H1 (cell line): ENCODE data around the gene LIPA. TPM values are rescaled to one million over a fixed set of nuclear protein-coding genes. Genes with fewer than 3 reads are reported as not detected.

Source experiments
- CTCF ChIA-PET: fragments of 300-600 bp; sonication (Branson Sonifier 250); formaldehyde crosslinking; loops from one replicate; lab custom pipeline; 2021; ENCODE audit not compliant: partially characterized antibody; lab: Charles Lee
- POLR2A ChIA-PET: fragments of 300-600 bp; sonication (Branson Sonifier 250); formaldehyde crosslinking; loops from one replicate; lab custom pipeline; 2021; ENCODE audit warnings: inconsistent platforms; ENCODE audit not compliant: partially characterized antibody; lab: Charles Lee
- DNase-seq, 2 experiments: peaks; one replicate each; pipeline versions ENCODE4 v3.0.0 to v3.0.0-alpha.2; 2010 to 2022; ENCODE audit warnings: low spot score in 2 of 2, low read depth in 1 of 2, mixed read lengths in 1 of 2
- FAIRE-seq: peaks from 2 replicates; lab custom pipeline; 2011; peaks lifted over from hg19 to GRCh38; lab: Jason Lieb, UNC
- H2AFZ ChIP-seq: 2 replicates; pipeline ENCODE4 v1.8.1; 2012; ENCODE audit warnings: low read length, inconsistent platforms
- H2AK5ac ChIP-seq: 2 replicates; pipeline ENCODE4 v1.6.1; 2013; ENCODE audit warnings: low read depth, low read length
- H2BK120ac ChIP-seq: replicated peaks from 2 replicates; pipeline ENCODE3; 2013; ENCODE audit warnings: low read depth, low read length, inconsistent platforms
- H2BK12ac ChIP-seq: 2 replicates; pipeline ENCODE4 v1.6.1; 2013; ENCODE audit warnings: low read depth, low read length
- H2BK15ac ChIP-seq: 2 replicates; pipeline ENCODE4 v1.6.1; 2013; ENCODE audit warnings: low read length
- H2BK20ac ChIP-seq: 2 replicates; pipeline ENCODE4 v1.6.1; 2013; ENCODE audit warnings: low read length
- H2BK5ac ChIP-seq: 2 replicates; pipeline ENCODE4 v1.6.1; 2013; ENCODE audit warnings: low read depth, low read length
- H3K14ac ChIP-seq: 2 replicates; pipeline ENCODE4 v1.6.1; 2013; ENCODE audit warnings: inconsistent platforms; ENCODE audit not compliant: insufficient read length
- H3K18ac ChIP-seq: 2 replicates; pipeline ENCODE4 v1.6.1; 2013; ENCODE audit warnings: low read length; ENCODE audit errors: extremely low read depth
- H3K23ac ChIP-seq: 2 replicates; pipeline ENCODE4 v1.6.1; 2013; ENCODE audit warnings: inconsistent platforms; ENCODE audit not compliant: insufficient read length
- H3K23me2 ChIP-seq: 2 replicates; pipeline ENCODE4 v1.6.1; 2013; ENCODE audit warnings: low read depth, low read length
- H3K27ac ChIP-seq: 2 replicates; pipeline ENCODE4 v1.6.1; 2011; ENCODE audit warnings: low read depth, low read length, inconsistent platforms
- H3K27me3 ChIP-seq, 4 experiments: replicated peaks in 1 of 4; 1 replicate in 1 of 4; 2 replicates in 3 of 4; pipeline versions ENCODE4 v1.6.1 to v1.8.1; 2011 to 2013; ENCODE audit warnings: low read length in 3 of 4, mild to moderate bottlenecking in 3 of 4, inconsistent platforms in 2 of 4, mixed read lengths in 2 of 4, moderate library complexity in 1 of 4; ENCODE audit not compliant: control insufficient read depth in 3 of 4, insufficient read depth in 3 of 4; ENCODE audit errors: extremely low read depth in 1 of 4
- H3K36me3 ChIP-seq, 4 experiments: 2 replicates each; pipeline versions ENCODE4 v1.6.1 to v1.8.1; 2011 to 2013; ENCODE audit warnings: mild to moderate bottlenecking in 4 of 4, low read length in 3 of 4, moderate library complexity in 2 of 4, control low read depth in 1 of 4, inconsistent platforms in 1 of 4; ENCODE audit not compliant: insufficient read depth in 4 of 4, control insufficient read depth in 2 of 4
- H3K4ac ChIP-seq: replicated peaks from 2 replicates; pipeline ENCODE3; 2013; ENCODE audit warnings: low read length, low read depth, mixed read lengths, inconsistent platforms; ENCODE audit not compliant: insufficient read length
- H3K4me1 ChIP-seq, 4 experiments: replicated peaks in 1 of 4; 1 replicate in 1 of 4; 2 replicates in 3 of 4; pipeline versions ENCODE4 v1.6.1 to v1.8.1; 2011 to 2013; ENCODE audit warnings: low read length in 3 of 4, inconsistent platforms in 2 of 4, mixed read lengths in 1 of 4; ENCODE audit not compliant: insufficient read depth in 4 of 4, control insufficient read depth in 3 of 4
- H3K4me2 ChIP-seq, 2 experiments: 2 replicates each; pipeline versions ENCODE4 v1.6.1 to v1.8.1; 2011 to 2013; ENCODE audit warnings: low read depth in 2 of 2, low read length in 2 of 2, control low read depth in 1 of 2, inconsistent platforms in 1 of 2, mild to moderate bottlenecking in 1 of 2; ENCODE audit not compliant: insufficient read depth in 1 of 2
- H3K4me3 ChIP-seq, 4 experiments: fragments of 200-600, 300-600 bp in 1 of 4; sonication (generic), shearing (Covaris generic), sonication (Bioruptor Twin) in 1 of 4; 2 replicates each; pipeline versions ENCODE4 v1.5.1 to v1.8.1; 2011 to 2016; ENCODE audit warnings: low read length in 4 of 4, low read depth in 3 of 4, control low read depth in 2 of 4, inconsistent platforms in 2 of 4, mild to moderate bottlenecking in 2 of 4, mixed read lengths in 1 of 4, moderate library complexity in 1 of 4; ENCODE audit not compliant: insufficient read depth in 2 of 4; ENCODE audit errors: extremely low read depth in 1 of 4
- H3K56ac ChIP-seq: replicated peaks from 2 replicates; pipeline ENCODE3; 2013; ENCODE audit warnings: low read depth, mild to moderate bottlenecking, mixed read lengths, low read length, inconsistent platforms; ENCODE audit not compliant: insufficient read length
- H3K79me1 ChIP-seq: 2 replicates; pipeline ENCODE4 v1.6.1; 2013; ENCODE audit warnings: low read depth, low read length, control low read depth
- H3K79me2 ChIP-seq, 2 experiments: 2 replicates each; pipeline versions ENCODE4 v1.6.1 to v1.8.1; 2012 to 2013; ENCODE audit warnings: low read length in 2 of 2, mild to moderate bottlenecking in 2 of 2, inconsistent platforms in 1 of 2; ENCODE audit not compliant: insufficient read depth in 2 of 2, control insufficient read depth in 1 of 2
- H3K9ac ChIP-seq, 4 experiments: replicated peaks in 1 of 4; 1 replicate in 1 of 4; 2 replicates in 3 of 4; pipeline versions ENCODE4 v1.6.1 to v1.8.1; 2011 to 2013; ENCODE audit warnings: low read depth in 3 of 4, low read length in 3 of 4, control low read depth in 2 of 4, mild to moderate bottlenecking in 2 of 4, moderate library complexity in 2 of 4, inconsistent platforms in 1 of 4; ENCODE audit errors: extremely low read depth in 1 of 4
- H3K9me3 ChIP-seq, 2 experiments: 2 replicates each; pipeline versions ENCODE4 v1.6.1 to v1.8.1; 2012 to 2013; ENCODE audit warnings: mild to moderate bottlenecking in 2 of 2, moderate library complexity in 2 of 2, control low read depth in 1 of 2, inconsistent platforms in 1 of 2, low read depth in 1 of 2, low read length in 1 of 2, mixed read lengths in 1 of 2; ENCODE audit not compliant: insufficient read depth in 2 of 2
- H4K20me1 ChIP-seq, 2 experiments: replicated peaks in 1 of 2; 2 replicates each; pipeline versions ENCODE3 to v1.8.1; 2011 to 2013; ENCODE audit warnings: inconsistent platforms in 2 of 2, low read length in 2 of 2, mild to moderate bottlenecking in 1 of 2; ENCODE audit not compliant: insufficient read depth in 2 of 2, control insufficient read depth in 1 of 2
- H4K5ac ChIP-seq: 2 replicates; pipeline ENCODE4 v1.6.1; 2013; ENCODE audit warnings: low read length, low read depth, mixed read lengths, inconsistent platforms; ENCODE audit not compliant: insufficient read length
- H4K8ac ChIP-seq: 2 replicates; pipeline ENCODE4 v1.8.0; 2013; ENCODE audit warnings: mild to moderate bottlenecking, moderate library complexity, low read length, inconsistent platforms; ENCODE audit not compliant: insufficient read depth; ENCODE audit errors: extremely low read depth
- H4K91ac ChIP-seq: replicated peaks from 2 replicates; pipeline ENCODE3; 2013; ENCODE audit warnings: low read length, mixed read lengths, inconsistent platforms; ENCODE audit not compliant: insufficient read length
- CBX5 ChIP-seq: fragments of 300-800, 300-1000 bp; sonication (generic); IDR thresholded peaks from 2 replicates; pipeline ENCODE4 v1.7.1; 2016; ENCODE audit warnings: antibody characterized with exemption, low read length, low read depth
- CBX8 ChIP-seq: fragments of 300-800, 300-1000 bp; sonication (generic); IDR thresholded peaks from 2 replicates; pipeline ENCODE4 v1.7.1; 2016; ENCODE audit warnings: low read depth, low read length, borderline replicate concordance
- CEBPB ChIP-seq: IDR thresholded peaks from 2 replicates; pipeline ENCODE4 v1.6.1; 2012; ENCODE audit warnings: low read depth, low read length
- HDAC2 ChIP-seq, 2 experiments: fragments of 300-600 bp in 1 of 2; sonication (generic) in 1 of 2; IDR thresholded peaks; 2 replicates each; pipeline ENCODE4 v1.6.1; 2011 to 2012; ENCODE audit warnings: low read depth in 2 of 2, low read length in 2 of 2, mild to moderate bottlenecking in 2 of 2, moderate library complexity in 2 of 2, borderline replicate concordance in 1 of 2, inconsistent platforms in 1 of 2
- KDM4A ChIP-seq: IDR thresholded peaks from one replicate; pipeline ENCODE4 v1.7.1; 2012; ENCODE audit warnings: low read depth, mild to moderate bottlenecking, moderate library complexity, low read length, inconsistent platforms; ENCODE audit not compliant: severe bottlenecking
- MAFK ChIP-seq: IDR thresholded peaks from 2 replicates; pipeline ENCODE4 v1.6.1; 2012; ENCODE audit warnings: low read depth, mild to moderate bottlenecking, improper control_type of control experiment, low read length
- POLR2A ChIP-seq, 2 experiments: IDR thresholded peaks; 1 replicate in 1 of 2; 2 replicates in 1 of 2; pipeline ENCODE4 v1.6.1; 2011; ENCODE audit warnings: low read depth in 2 of 2, low read length in 2 of 2, mild to moderate bottlenecking in 2 of 2; ENCODE audit errors: control extremely low read depth in 1 of 2
- RAD21 ChIP-seq, 2 experiments: IDR thresholded peaks in 1 of 2; conservative IDR thresholded peaks in 1 of 2; 2 replicates each; pipeline ENCODE4 v1.6.1; 2011; ENCODE audit warnings: low read depth in 2 of 2, low read length in 2 of 2, improper control_type of control experiment in 1 of 2, inconsistent platforms in 1 of 2, mild to moderate bottlenecking in 1 of 2, moderate library complexity in 1 of 2
- RXRA ChIP-seq: IDR thresholded peaks from 2 replicates; pipeline ENCODE4 v1.6.1; 2011; ENCODE audit warnings: low read depth, mild to moderate bottlenecking, low read length, moderate library complexity; ENCODE audit not compliant: insufficient read depth
- WGBS, 2 experiments: shearing (Covaris generic) in 1 of 2; methylation state at CpG; one replicate each; pipeline versions ENCODE4 v1.1.6 to v1.1.7; 2013 to 2015; ENCODE audit warnings: low lambda C conversion rate in 2 of 2, mixed read lengths in 2 of 2, inconsistent platforms in 1 of 2, low coverage in 1 of 2, missing lambda C conversion rate in 1 of 2; ENCODE audit not compliant: insufficient replicate concordance in 2 of 2, insufficient coverage in 1 of 2, insufficient read length in 1 of 2; ENCODE audit errors: extremely low coverage in 1 of 2, missing lambda C conversion rate in 1 of 2; 5-methylcytosine and 5-hydroxymethylcytosine counted together
- polyA plus RNA-seq, 7 experiments: library from polyadenylated mRNA; depleted of rRNA in 3 of 7; stranded (reverse) in 5 of 7; unstranded in 2 of 7; fragments of >200 nt in 5 of 7; fragments of 200-250 nt in 2 of 7; gene quantifications; 1 replicate in 5 of 7; 2 replicates in 1 of 7; 4 replicates in 1 of 7; pipeline versions ENCODE4 v1.2.1 to v1.2.3, GENCODE V29; 2011 to 2013; ENCODE audit warnings: missing spikeins in 2 of 7, mixed read lengths in 2 of 7
- total RNA-seq: library from RNA; stranded (reverse); fragmentation: NEBNext Ultra II Directional; extraction: Animal tissue kit (Norgen Biotek cat#: 25700); gene quantifications from 2 replicates; pipeline ENCODE4 v1.2.1, GENCODE V29; 2021
- TF ChIP-seq, protein P1 (sequence below): IDR thresholded peaks from 2 replicates; pipeline ENCODE4 v1.6.1; 2011; ENCODE audit warnings: low read depth, mild to moderate bottlenecking, low read length; ENCODE audit not compliant: insufficient read depth

LIPA gene
- total and polyA plus RNA-seq, 2 of the 8 experiments (the other 6 are each of a cell fraction or from before 2014, with no cell fraction given) = 18.1 to 32.4 TPM

DNA sequence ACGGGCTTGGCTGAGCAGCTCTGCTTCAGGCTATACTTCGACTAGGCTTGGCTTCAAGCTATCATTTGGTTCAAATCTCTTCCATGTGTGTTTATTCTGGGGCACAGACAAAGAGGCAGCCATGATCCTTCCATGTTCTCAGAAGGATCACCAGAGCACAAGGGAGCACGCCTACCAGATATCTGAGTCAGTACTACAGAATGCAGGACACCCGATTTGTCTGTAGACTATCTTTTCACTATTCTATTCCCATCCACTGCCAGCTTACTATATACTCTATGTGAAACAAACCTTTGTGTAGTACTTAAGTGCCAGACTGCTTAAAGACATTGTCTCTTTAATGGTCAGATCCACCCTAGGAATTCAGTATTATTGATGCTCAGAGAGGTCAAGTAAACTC, 79.6 kb downstream of the LIPA start:
- Histone ChIP-seq H2BK20ac (no peak overlapping the region), H3K18ac (no peak overlapping the region), H3K79me2 (no peaks in the 10 kb centered on the region), H3K56ac (no peak overlapping the region), H3K79me1 (no peaks in the 10 kb centered on the region), H3K4ac (no peak overlapping the region), H2AFZ (peak overlapping the region; percentile 72; the same call in 1 of the 2 replicates), H2AK5ac (no peak overlapping the region), H4K5ac (no peak overlapping the region), H3K9me3 (no peaks in the 10 kb centered on the region), H3K4me1 (peaks cover 0 to 6% (median 3%) of the 10 kb centered on the region in 4 experiments; a peak in 2 of 7 replicates), H3K4me2 (no peak overlapping the region), H2BK15ac (no peak overlapping the region; the same call in 1 of the 2 replicates), H4K91ac (no peak overlapping the region), H3K27me3 (no peaks in the 10 kb centered on the region), H3K23ac (no peak overlapping the region), H3K27ac (no peak overlapping the region), H2BK120ac (no peak overlapping the region), H2BK12ac (no peak overlapping the region), H4K20me1 (no peaks in the 10 kb centered on the region), H2BK5ac (no peak overlapping the region), H3K23me2 (no peaks in the 10 kb centered on the region), H3K14ac (no peak overlapping the region), H3K36me3 (no peaks in the 10 kb centered on the region), H3K4me3 (no peak overlapping the region), H4K8ac (no peak overlapping the region), H3K9ac (no peak overlapping the region)
- TF ChIP-seq POLR2A (IDR thresholded peaks at IDR 0.05; ENCODE audit: control extremely low read depth in 1 of 2, low read depth in 2 of 2, low read length in 2 of 2) (no peak), CEBPB (no peak), CBX5 (no peak), CBX8 (no peak), HDAC2 (IDR thresholded peaks at IDR 0.05; ENCODE audit: borderline replicate concordance in 1 of 2, low read depth in 2 of 2, low read length in 2 of 2) (no peak), RXRA (no peak), KDM4A (no peak), RAD21 (IDR thresholded peaks at IDR 0.05 in 1 of 2, conservative IDR thresholded peaks at IDR 0.05 in 1 of 2; ENCODE audit: low read depth in 2 of 2, low read length in 2 of 2) (no peak), MAFK (no peak)
- TF ChIP-seq, protein P1, sequence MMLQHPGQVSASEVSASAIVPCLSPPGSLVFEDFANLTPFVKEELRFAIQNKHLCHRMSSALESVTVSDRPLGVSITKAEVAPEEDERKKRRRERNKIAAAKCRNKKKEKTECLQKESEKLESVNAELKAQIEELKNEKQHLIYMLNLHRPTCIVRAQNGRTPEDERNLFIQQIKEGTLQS = no peak
- DNase-seq = no peak
- WGBS, 2 experiments = 89% methylated on average over 4 of the region's 4 CpGs; no CpG with 5 or more reads in 1 of the 2 experiments
- POLR2A ChIA-PET = no interaction called here
- CTCF ChIA-PET = interaction anchor here (1.1 kb wide), 1 partner anchor 205 kb away, joined by 3 read pairs; no protein-coding TSS in a partner anchor
- no peak for FAIRE-seq
